Tibial nerve (tissue), 4 donors: ENCODE results near the gene ZNF132. TPM values are rescaled to one million over a fixed set of nuclear protein-coding genes. Genes with fewer than 3 reads are reported as not detected.
"Not testable (repeated sequence)": the region's sequence is repeated elsewhere in the genome, so short reads cannot be mapped to it uniquely, and the experiment has no call there.

ENCODE experiments used
- DNase-seq, 2 donors: peaks; one replicate each; pipeline ENCODE4 v3.0.0-alpha.2; 2019; ENCODE audit warnings: low spot score in 2 of 2
- H3K27ac ChIP-seq, 4 donors: fragments of 200-600 bp; sonication (generic) in 3 of 4; one replicate each; pipeline ENCODE4 v1.5.1; 2017 to 2019; ENCODE audit warnings: mild to moderate bottlenecking in 1 of 4
- H3K27me3 ChIP-seq, 2 donors: fragments of 200-600 bp; sonication (generic) in 1 of 2; one replicate each; pipeline versions ENCODE4 v1.5.1 to v1.6.0; 2017 to 2019
- H3K36me3 ChIP-seq, 3 donors: fragments of 200-600 bp; sonication (generic); one replicate each; pipeline ENCODE4 v1.5.1; 2018 to 2019
- H3K4me1 ChIP-seq, 4 donors: fragments of 200-600 bp; sonication (generic) in 3 of 4; one replicate each; pipeline ENCODE4 v1.5.1; 2017 to 2019
- H3K4me3 ChIP-seq, 4 donors: fragments of 200-600 bp; sonication (generic) in 3 of 4; one replicate each; pipeline ENCODE4 v1.5.1; 2017 to 2019; ENCODE audit warnings: mild to moderate bottlenecking in 1 of 4, moderate library complexity in 1 of 4
- H3K9me3 ChIP-seq, 4 donors: fragments of 200-600 bp; sonication (generic) in 3 of 4; one replicate each; pipeline ENCODE4 v1.5.1; 2017 to 2019
- CTCF ChIP-seq, 5 experiments: fragments of 200-600 bp in 3 of 5; fragments of 450-650 bp in 2 of 5; sonication (generic) in 3 of 5; IDR thresholded peaks; one replicate each; pipeline ENCODE4 v1.5.1; 2016 to 2019; ENCODE audit warnings: antibody characterized with exemption in 5 of 5, mild to moderate bottlenecking in 3 of 5, moderate library complexity in 2 of 5
- EP300 ChIP-seq, 2 donors: sonication (generic); formaldehyde crosslinking; IDR thresholded peaks; one replicate each; pipeline ENCODE4 v1.6.1; 2017; ENCODE audit warnings: antibody characterized with exemption in 2 of 2, mild to moderate bottlenecking in 1 of 2
- POLR2A ChIP-seq, 2 donors: fragments of 450-650 bp; IDR thresholded peaks; one replicate each; pipeline ENCODE4 v1.6.1; 2017; ENCODE audit warnings: antibody characterized with exemption in 2 of 2, mild to moderate bottlenecking in 2 of 2, moderate library complexity in 2 of 2
- WGBS, 2 donors: methylation state at CpG; one replicate each; pipeline ENCODE4 v1.1.5; 2018; 5-methylcytosine and 5-hydroxymethylcytosine counted together
- total RNA-seq, 4 donors: library from RNA; depleted of rRNA; stranded (reverse); fragments of >200 nt; gene quantifications; one replicate each; pipeline ENCODE4 v1.1.0, GENCODE V29; 2016

ZNF132 gene
- 10 to 100 TPM in 2 of 4 donors, 1 to 10 TPM in 2; 5.0 to 12.6 (median 8.2) TPM for total RNA-seq

- WGBS, 2 donors: 4 to 7% methylated on average over 26 to 51 of the region's 59 CpGs
- Histone ChIP-seq H3K9me3 (peaks cover 5 to 48% (median 21%) of the 10 kb centered on the region in 4 donors), H3K4me3 (peak within 1 kb of the TSS; percentile 41 to 70 (median 66)), H3K27ac (peak within 1 kb of the TSS; percentile 29 to 95 (median 85)), H3K36me3 (peaks cover 8 to 44% (median 24%) of the 10 kb centered on the region in 3 donors), H3K4me1 (peaks cover 0 to 21% (median 11%) of the 10 kb centered on the region in 4 donors), H3K27me3 (no peaks in the 10 kb centered on the region)
- TF ChIP-seq POLR2A (IDR thresholded peaks at IDR 0.05): peak in 1 of 2 donors; percentile 52
- TF ChIP-seq CTCF (IDR thresholded peaks at IDR 0.05): peak in 1 of 5 experiments; percentile 36
- peak; percentile 86 to 96 for TF ChIP-seq EP300 (IDR thresholded peaks at IDR 0.05)
- peak; percentile 95 to 97 for DNase-seq
Observed at GRCh38 chr19:58439576-58440554, at the start of gene ZNF132. ZNF132 (minus strand) TSS chr19:58440153; CDS start chr19:58439821, 332 bp downstream.

- DNase-seq, H3K4me1 ChIP-seq, H3K27ac ChIP-seq, H3K4me3 ChIP-seq, H3K9me3 ChIP-seq, H3K27me3 ChIP-seq: not testable (repeated sequence)
- H3K36me3 ChIP-seq: peaks cover 0 to 34% (median 0%) of the 10 kb centered on the region in 3 donors
- WGBS, 2 donors: 94% methylated on average over 5 of the region's 5 CpGs
Observed at GRCh38 chr19:58484349-58484748, 44.4 kb upstream of the ZNF132 start.

GRCh38 chr19:58483776-58484175 is 43.8 kb upstream of the ZNF132 start:
- Histone ChIP-seq H3K27ac (no peak overlapping the region), H3K4me3 (no peak overlapping the region), H3K27me3 (no peaks in the 10 kb centered on the region), H3K9me3 (no peaks in the 10 kb centered on the region), H3K36me3 (peaks cover 0 to 40% (median 0%) of the 10 kb centered on the region in 3 donors), H3K4me1 (no peaks in the 10 kb centered on the region)
- DNase-seq: no peak
- WGBS, 2 donors: 83 to 90% methylated on average over 2 of the region's 2 CpGs
- TF ChIP-seq POLR2A (IDR thresholded peaks at IDR 0.05): no peak
- no peak for TF ChIP-seq CTCF (IDR thresholded peaks at IDR 0.05)
- TF ChIP-seq EP300 (IDR thresholded peaks at IDR 0.05): no peak

GRCh38 chr19:58482372-58482771 is 42.4 kb upstream of the ZNF132 start:
- Histone ChIP-seq H3K36me3 (peaks cover 0 to 49% (median 0%) of the 10 kb centered on the region in 3 donors), H3K4me3 (no peak overlapping the region), H3K27ac (no peak overlapping the region), H3K4me1 (peaks cover 0 to 2% (median under 1%) of the 10 kb centered on the region in 4 donors), H3K9me3 (no peaks in the 10 kb centered on the region), H3K27me3 (no peaks in the 10 kb centered on the region)
- TF ChIP-seq POLR2A (IDR thresholded peaks at IDR 0.05): no peak
- TF ChIP-seq EP300 (IDR thresholded peaks at IDR 0.05): no peak
- no peak for TF ChIP-seq CTCF (IDR thresholded peaks at IDR 0.05)
- WGBS, 2 donors: 86 to 90% methylated on average over 6 to 7 of the region's 7 CpGs
- no peak for DNase-seq

- no peaks in the 10 kb centered on the region for H3K27me3 ChIP-seq
- H3K9me3 ChIP-seq: no peaks in the 10 kb centered on the region
- H3K27ac ChIP-seq: no peak overlapping the region
- 76 to 77% methylated on average over 2 of the region's 2 CpGs for WGBS, 2 donors
- peaks cover 0 to 14% (median 10%) of the 10 kb centered on the region in 4 donors for H3K4me1 ChIP-seq
- TF ChIP-seq CTCF (IDR thresholded peaks at IDR 0.05) (no peak), POLR2A (IDR thresholded peaks at IDR 0.05) (no peak), EP300 (IDR thresholded peaks at IDR 0.05) (no peak)
- peaks cover 0 to 49% (median 0%) of the 10 kb centered on the region in 3 donors for H3K36me3 ChIP-seq
- no peak for DNase-seq
- H3K4me3 ChIP-seq: no peak overlapping the region
Observed at GRCh38 chr19:58480831-58481230, 40.9 kb upstream of the ZNF132 start.
